Ishikawa (cell line): ENCODE measurements around the gene SLCO3A1.

Source experiments
- CEBPB ChIP-seq: IDR thresholded peaks from 2 replicates; pipeline ENCODE4 v1.6.1; 2012
- CREB1 ChIP-seq: IDR thresholded peaks from 2 replicates; pipeline ENCODE4 v1.6.1; 2012; ENCODE audit warnings: low read depth
- EGR1 ChIP-seq: IDR thresholded peaks from 2 replicates; pipeline ENCODE4 v1.6.1; 2012
- EP300 ChIP-seq: IDR thresholded peaks from 2 replicates; pipeline ENCODE4 v1.6.1; 2012; ENCODE audit warnings: borderline replicate concordance
- FOXM1 ChIP-seq: IDR thresholded peaks from 2 replicates; pipeline ENCODE4 v1.6.1; 2012; ENCODE audit warnings: low read depth, borderline replicate concordance
- NFIC ChIP-seq: IDR thresholded peaks from 2 replicates; pipeline ENCODE4 v1.6.1; 2012
- RAD21 ChIP-seq: IDR thresholded peaks from 2 replicates; pipeline ENCODE4 v1.6.1; 2012; ENCODE audit warnings: low read depth
- TAF1 ChIP-seq: IDR thresholded peaks from 2 replicates; pipeline ENCODE4 v1.6.1; 2012; ENCODE audit warnings: low read depth, mild to moderate bottlenecking
- TCF12 ChIP-seq: IDR thresholded peaks from 2 replicates; pipeline ENCODE4 v1.6.1; 2012; ENCODE audit warnings: low read depth
- TEAD4 ChIP-seq: IDR thresholded peaks from 2 replicates; pipeline ENCODE4 v1.6.1; 2012
- USF1 ChIP-seq: IDR thresholded peaks from 2 replicates; pipeline ENCODE4 v1.6.1; 2012
- YY1 ChIP-seq: IDR thresholded peaks from 2 replicates; pipeline ENCODE4 v1.6.1; 2012; ENCODE audit warnings: low read depth
- ZBTB7A ChIP-seq: IDR thresholded peaks from 2 replicates; pipeline ENCODE4 v1.6.1; 2012; ENCODE audit warnings: low read depth
- TF ChIP-seq, protein P1 (sequence below): IDR thresholded peaks from 2 replicates; pipeline ENCODE4 v1.6.1; 2012
- TF ChIP-seq, protein P2 (sequence below): IDR thresholded peaks from 2 replicates; pipeline ENCODE4 v1.6.1; 2012; ENCODE audit warnings: low read depth, mild to moderate bottlenecking

SLCO3A1 gene

DNA sequence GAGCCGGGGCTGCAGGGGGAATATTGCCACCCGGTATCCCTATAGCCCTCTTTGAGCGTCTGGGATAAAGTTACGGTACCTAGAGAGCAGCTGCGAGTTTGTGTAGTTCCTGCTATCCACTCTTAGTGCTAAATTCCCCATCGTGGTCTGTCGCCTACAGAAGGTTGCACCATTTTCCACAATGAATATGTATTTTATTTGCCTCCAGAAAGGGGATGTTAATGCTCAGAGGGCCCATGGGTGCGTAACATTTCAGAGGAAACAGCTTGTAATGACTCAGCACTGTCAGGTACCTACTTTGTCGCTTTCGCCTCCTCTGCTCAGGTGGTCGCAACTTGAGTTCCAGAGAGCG, 1.1 kb downstream of the SLCO3A1 start:
- TF ChIP-seq RAD21 (no peak), TCF12 (no peak), EP300 (no peak), FOXM1 (no peak), EGR1 (no peak), TEAD4 (no peak), CREB1 (no peak), YY1 (no peak), NFIC (no peak), CEBPB (no peak), TAF1 (no peak)
- TF ChIP-seq, protein P1, sequence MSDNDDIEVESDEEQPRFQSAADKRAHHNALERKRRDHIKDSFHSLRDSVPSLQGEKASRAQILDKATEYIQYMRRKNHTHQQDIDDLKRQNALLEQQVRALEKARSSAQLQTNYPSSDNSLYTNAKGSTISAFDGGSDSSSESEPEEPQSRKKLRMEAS, result no peak
- TF ChIP-seq, protein P2, sequence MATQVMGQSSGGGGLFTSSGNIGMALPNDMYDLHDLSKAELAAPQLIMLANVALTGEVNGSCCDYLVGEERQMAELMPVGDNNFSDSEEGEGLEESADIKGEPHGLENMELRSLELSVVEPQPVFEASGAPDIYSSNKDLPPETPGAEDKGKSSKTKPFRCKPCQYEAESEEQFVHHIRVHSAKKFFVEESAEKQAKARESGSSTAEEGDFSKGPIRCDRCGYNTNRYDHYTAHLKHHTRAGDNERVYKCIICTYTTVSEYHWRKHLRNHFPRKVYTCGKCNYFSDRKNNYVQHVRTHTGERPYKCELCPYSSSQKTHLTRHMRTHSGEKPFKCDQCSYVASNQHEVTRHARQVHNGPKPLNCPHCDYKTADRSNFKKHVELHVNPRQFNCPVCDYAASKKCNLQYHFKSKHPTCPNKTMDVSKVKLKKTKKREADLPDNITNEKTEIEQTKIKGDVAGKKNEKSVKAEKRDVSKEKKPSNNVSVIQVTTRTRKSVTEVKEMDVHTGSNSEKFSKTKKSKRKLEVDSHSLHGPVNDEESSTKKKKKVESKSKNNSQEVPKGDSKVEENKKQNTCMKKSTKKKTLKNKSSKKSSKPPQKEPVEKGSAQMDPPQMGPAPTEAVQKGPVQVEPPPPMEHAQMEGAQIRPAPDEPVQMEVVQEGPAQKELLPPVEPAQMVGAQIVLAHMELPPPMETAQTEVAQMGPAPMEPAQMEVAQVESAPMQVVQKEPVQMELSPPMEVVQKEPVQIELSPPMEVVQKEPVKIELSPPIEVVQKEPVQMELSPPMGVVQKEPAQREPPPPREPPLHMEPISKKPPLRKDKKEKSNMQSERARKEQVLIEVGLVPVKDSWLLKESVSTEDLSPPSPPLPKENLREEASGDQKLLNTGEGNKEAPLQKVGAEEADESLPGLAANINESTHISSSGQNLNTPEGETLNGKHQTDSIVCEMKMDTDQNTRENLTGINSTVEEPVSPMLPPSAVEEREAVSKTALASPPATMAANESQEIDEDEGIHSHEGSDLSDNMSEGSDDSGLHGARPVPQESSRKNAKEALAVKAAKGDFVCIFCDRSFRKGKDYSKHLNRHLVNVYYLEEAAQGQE, result no peak

GRCh38 chr15:91855241-91855640, 1.7 kb downstream of the SLCO3A1 start:
- no peak for TF ChIP-seq NFIC
- TF ChIP-seq, protein P2, result no peak

DNA sequence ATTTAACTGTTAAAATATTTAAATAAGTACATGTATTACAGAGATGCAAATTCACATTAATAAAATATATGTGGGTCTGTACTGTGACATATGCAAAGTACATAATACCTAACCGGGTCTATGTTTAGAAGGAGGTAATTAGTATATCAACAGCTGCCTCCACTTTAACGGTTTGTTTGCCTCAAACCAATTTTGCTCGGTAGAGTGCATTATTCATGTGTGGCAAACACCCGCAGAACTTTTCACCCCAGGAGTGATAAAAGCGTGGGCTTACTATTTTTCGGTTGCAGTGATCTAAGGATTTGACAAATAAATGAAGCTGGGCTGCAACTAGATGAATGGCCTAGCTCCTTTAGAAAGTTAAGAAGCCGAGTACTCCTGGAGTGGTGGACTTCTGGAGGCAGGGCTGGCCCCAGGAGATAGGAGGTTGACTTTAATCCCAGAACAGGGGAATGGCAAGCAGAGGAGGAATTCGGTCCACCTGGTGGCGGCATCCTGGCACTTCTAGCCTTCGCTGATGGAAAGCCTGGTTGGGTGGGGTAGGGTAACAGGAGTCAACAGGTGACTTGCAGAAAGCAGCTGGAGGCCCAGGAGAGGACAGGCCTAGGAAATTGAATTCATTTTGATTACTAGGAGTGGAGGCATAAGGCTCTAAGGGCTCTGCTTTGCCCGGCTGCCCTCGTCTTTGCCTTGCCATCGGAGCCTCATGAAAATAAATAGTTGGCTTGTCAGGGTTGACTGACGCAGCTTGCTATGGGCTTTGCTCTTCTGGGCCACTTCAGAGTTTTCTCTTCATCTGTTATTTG, 2.4 kb downstream of the SLCO3A1 start:
- TF ChIP-seq, protein P2, result no peak
- no peak for TF ChIP-seq TCF12
- TF ChIP-seq, protein P1, result no peak
- no peak for TF ChIP-seq FOXM1
- no peak for TF ChIP-seq EP300
- TF ChIP-seq CREB1, result no peak
- no peak for TF ChIP-seq TAF1
- no peak for TF ChIP-seq USF1
- no peak for TF ChIP-seq YY1

DNA sequence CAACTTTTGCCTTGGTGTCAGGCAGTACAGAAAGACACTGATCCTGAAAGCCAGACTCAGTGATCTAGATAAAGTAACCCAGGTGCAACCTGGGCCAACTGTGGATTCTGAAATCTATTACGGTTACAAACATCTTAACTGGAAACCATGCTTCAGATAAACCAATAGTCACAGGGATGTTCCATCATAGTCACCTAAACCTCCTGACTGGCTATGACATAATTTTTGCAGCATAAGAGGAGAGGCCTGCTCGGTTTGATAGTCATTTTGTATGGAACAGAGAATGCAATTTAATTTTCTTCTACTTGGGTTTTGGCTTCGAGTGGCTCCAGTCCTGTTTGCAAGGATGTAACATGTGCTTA, 3.7 kb downstream of the SLCO3A1 start:
- TF ChIP-seq NFIC, result no peak
- TF ChIP-seq CREB1, result no peak
- TF ChIP-seq, protein P1, result no peak
- TF ChIP-seq, protein P2, result no peak
- TF ChIP-seq USF1, result no peak
- TF ChIP-seq ZBTB7A, result no peak
- no peak for TF ChIP-seq TAF1
- no peak for TF ChIP-seq EGR1
- no peak for TF ChIP-seq YY1
- no peak for TF ChIP-seq TCF12
- no peak for TF ChIP-seq RAD21
